ENCODE data around the gene HSPB2. TPM values are rescaled to one million over a fixed set of nuclear protein-coding genes. Genes with fewer than 3 reads are reported as not detected.

The HSPB2 gene
- total and polyA plus RNA-seq, 12 donors: 18.9 to 136 (median 32.6) TPM

DNA sequence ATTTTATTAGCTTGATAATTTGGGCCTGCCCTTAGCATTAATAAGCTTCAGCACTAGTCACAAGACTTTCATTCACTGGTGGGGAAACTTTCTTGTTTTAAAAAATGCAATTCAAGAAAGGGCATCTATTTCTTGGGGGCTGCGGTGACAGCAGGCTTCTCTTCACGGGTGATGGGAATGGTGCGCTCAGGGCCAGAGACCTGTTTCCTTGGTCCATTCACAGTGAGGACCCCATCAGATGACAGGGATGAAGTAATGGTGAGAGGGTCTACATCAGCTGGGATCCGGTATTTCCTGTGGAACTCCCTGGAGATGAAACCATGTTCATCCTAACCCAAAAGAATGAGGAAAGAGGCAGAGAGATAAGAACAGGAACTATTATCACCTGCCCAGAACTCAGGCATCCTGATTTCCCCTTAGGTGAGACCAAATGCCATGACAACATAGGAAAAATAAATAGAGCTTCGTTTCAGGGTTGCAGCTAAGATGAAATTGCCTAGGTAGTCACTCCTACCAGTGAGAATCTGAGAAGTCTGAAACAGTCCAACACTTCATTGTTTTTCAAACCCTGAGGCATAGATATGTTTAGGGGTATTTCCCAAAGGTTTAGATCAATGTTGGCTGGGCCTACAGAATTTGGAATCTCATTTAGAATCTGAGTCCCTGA is 3.8 kb upstream of the HSPB2 start:
- no peak for DNase-seq
- intact Hi-C loops (cut with DNase I): no loop called here
- Histone ChIP-seq H3K27me3 (peaks cover 0 to 34% (median 0%) of the 10 kb centered on the region in 7 donors), H3K4me3 (peak overlapping the region; percentile 51 to 69 (median 62)), H3K9me3 (no peaks in the 10 kb centered on the region), H3K27ac (peak overlapping the region; percentile 94 to 99 (median 95)), H3K4me1 (peaks cover 0 to 14% (median 0%) of the 10 kb centered on the region in 9 donors), H3K36me3 (peaks cover 0 to 32% (median 18%) of the 10 kb centered on the region in 9 donors)
- TF ChIP-seq, protein P1, sequence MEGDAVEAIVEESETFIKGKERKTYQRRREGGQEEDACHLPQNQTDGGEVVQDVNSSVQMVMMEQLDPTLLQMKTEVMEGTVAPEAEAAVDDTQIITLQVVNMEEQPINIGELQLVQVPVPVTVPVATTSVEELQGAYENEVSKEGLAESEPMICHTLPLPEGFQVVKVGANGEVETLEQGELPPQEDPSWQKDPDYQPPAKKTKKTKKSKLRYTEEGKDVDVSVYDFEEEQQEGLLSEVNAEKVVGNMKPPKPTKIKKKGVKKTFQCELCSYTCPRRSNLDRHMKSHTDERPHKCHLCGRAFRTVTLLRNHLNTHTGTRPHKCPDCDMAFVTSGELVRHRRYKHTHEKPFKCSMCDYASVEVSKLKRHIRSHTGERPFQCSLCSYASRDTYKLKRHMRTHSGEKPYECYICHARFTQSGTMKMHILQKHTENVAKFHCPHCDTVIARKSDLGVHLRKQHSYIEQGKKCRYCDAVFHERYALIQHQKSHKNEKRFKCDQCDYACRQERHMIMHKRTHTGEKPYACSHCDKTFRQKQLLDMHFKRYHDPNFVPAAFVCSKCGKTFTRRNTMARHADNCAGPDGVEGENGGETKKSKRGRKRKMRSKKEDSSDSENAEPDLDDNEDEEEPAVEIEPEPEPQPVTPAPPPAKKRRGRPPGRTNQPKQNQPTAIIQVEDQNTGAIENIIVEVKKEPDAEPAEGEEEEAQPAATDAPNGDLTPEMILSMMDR (IDR thresholded peaks at IDR 0.05): no peak
- 40 to 59% methylated on average over 5 of the region's 5 CpGs for WGBS, 2 donors
- ATAC-seq: no peak

DNA sequence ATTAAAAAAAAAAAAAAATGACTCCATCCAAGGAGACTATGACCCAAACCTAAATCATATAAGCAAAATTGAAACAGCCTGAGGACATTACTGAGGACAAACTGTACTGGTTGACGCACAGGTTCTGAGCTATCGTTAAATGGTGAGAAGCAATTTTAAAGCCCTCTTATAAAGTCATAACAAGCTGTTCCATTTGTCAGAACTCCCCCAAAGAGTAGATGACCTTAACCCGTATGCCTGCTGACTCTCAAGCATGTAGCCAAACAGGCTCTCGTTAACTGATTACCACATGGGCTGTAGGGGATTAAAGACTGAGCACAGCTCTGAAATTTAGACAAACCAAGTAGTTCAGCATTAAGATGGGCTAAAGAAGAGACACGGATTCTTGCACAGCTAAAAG is 3.2 kb upstream of the HSPB2 start:
- peaks cover 0 to 39% (median 0%) of the 10 kb centered on the region in 7 donors for H3K27me3 ChIP-seq
- peaks cover 0 to 17% (median 4%) of the 10 kb centered on the region in 9 donors for H3K4me1 ChIP-seq
- no peaks in the 10 kb centered on the region for H3K9me3 ChIP-seq
- peaks cover 0 to 32% (median 18%) of the 10 kb centered on the region in 9 donors for H3K36me3 ChIP-seq
- H3K4me3 ChIP-seq: peak overlapping the region; percentile 51 to 69 (median 62)
- DNase-seq (no peak), ATAC-seq (no peak)
- 41 to 46% methylated on average over 5 of the region's 5 CpGs for WGBS, 2 donors
- intact Hi-C loops (cut with DNase I): no loop called here
- H3K27ac ChIP-seq: peak overlapping the region; percentile 94 to 99 (median 95)
- TF ChIP-seq, protein P1 (IDR thresholded peaks at IDR 0.05): no peak

DNA sequence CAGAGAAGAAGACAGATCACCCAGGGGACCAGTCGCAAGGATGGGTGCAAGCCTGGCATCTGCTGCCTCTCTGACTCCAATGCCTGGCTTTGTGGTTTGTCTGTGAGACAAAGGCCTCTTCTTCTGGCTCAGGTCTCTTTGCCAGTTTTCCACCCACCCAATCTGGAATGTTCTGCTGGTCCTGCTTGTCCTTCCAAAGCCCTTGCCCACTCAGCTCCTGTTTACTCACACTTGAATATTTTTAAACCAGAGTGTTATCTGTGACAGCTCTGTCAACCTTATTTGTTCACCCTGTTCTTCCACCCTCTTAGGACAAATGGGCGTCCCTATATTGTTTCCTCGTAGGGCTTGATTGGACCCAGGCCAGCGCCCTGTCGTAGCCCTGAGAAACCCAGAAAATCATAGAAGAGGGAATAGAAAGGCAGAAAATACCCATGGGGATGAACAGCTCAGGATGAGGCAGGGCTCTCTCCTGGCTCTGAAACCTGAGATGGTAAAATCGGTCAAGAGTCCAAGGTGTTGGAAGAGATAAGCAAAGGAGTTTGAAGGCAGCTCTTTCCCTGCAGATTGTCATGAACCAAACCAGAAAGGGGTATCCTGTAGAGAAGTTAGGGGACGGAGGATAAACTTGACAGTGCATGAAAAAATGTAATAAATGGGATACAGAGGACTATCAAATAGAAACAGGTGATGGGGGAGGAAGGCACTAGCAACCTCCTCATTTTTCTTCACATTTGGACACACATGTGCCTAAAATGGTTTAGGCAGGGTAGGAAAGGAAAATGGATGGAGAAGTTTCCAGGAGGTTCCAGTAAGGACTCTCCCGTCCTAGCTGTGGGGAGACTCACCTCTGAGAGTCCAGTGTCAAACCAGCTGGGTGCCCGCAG is 1.6 kb upstream of the HSPB2 start:
- peaks cover 0 to 33% (median 18%) of the 10 kb centered on the region in 9 donors for H3K36me3 ChIP-seq
- peaks cover 0 to 44% (median 0%) of the 10 kb centered on the region in 7 donors for H3K27me3 ChIP-seq
- WGBS, 2 donors: 21 to 33% methylated on average over 9 of the region's 9 CpGs
- intact Hi-C loops (cut with DNase I): loop anchor here in 4 of 10 donors (5.0 kb wide), 1 partner anchor 34 kb away; the partner anchor contains the start of genes CFAP68 (in 4 of the 4) and FDXACB1 (in 4 of the 4)
- no peaks in the 10 kb centered on the region for H3K9me3 ChIP-seq
- peak overlapping the region; percentile 51 to 69 (median 62) for H3K4me3 ChIP-seq
- DNase-seq: peak in 1 of 2 donors; percentile 64
- peak overlapping the region; percentile 94 to 99 (median 95) for H3K27ac ChIP-seq
- TF ChIP-seq, protein P1 (IDR thresholded peaks at IDR 0.05): no peak
- peaks cover 0 to 22% (median 9%) of the 10 kb centered on the region in 9 donors for H3K4me1 ChIP-seq
- ATAC-seq: peak in 7 of 8 donors; percentile 8 to 53 (median 14)

All from heart right ventricle (tissue), 16 donors.